ENCODE results near the gene CACNA1I.
A peak's percentile ranks its signal among the peaks of the same experiment; 100 is the strongest.

CACNA1I gene

DNA sequence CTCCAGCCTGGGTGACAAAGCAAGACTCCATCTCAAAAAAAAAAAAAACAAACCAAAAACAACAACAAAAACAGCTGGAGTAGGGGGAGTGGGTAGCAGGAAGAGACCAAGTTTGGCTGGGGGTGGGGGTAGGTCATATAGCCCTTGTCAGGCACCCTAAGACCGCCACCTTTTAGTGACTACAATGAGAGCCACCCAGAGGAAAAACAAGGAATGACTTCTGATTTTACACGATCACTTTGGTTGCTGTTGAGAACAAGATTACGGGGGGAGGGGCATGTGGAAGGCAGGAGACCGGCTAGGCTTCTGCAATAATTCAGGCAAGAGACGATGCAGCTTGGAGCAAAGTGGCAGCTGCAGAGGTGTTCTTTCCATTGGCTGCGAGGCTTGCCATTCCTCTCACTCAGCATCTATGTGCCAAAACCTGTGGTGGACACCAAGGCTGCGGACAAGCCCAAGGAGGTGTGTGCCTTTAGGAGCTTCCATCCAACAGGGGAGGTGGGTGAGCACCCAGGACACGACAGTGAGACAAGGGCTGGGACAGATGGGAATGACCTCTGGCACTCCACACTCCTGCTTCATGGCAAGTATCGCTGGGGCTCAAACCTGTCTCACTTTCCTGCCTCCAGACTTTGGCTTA is 39.7 kb upstream of the CACNA1I start (continued):
- no peak for TF ChIP-seq ZNF843 (tag by site-specific recombination; IDR thresholded peaks at IDR 0.05)
- no peak for TF ChIP-seq ZNF23 (tag by site-specific recombination; IDR thresholded peaks at IDR 0.05; ENCODE audit: borderline replicate concordance)
- no peak for TF ChIP-seq ZNF311 (tag by site-specific recombination; IDR thresholded peaks at IDR 0.05; ENCODE audit: borderline replicate concordance)
- TF ChIP-seq ZNF266 (tag by site-specific recombination; IDR thresholded peaks at IDR 0.05; ENCODE audit: low read depth), result no peak
- TF ChIP-seq ZNF221 (tag by site-specific recombination; IDR thresholded peaks at IDR 0.05; ENCODE audit: borderline replicate concordance), result no peak
- TF ChIP-seq ZNF404 (tag by site-specific recombination; IDR thresholded peaks at IDR 0.05), result no peak

DNA sequence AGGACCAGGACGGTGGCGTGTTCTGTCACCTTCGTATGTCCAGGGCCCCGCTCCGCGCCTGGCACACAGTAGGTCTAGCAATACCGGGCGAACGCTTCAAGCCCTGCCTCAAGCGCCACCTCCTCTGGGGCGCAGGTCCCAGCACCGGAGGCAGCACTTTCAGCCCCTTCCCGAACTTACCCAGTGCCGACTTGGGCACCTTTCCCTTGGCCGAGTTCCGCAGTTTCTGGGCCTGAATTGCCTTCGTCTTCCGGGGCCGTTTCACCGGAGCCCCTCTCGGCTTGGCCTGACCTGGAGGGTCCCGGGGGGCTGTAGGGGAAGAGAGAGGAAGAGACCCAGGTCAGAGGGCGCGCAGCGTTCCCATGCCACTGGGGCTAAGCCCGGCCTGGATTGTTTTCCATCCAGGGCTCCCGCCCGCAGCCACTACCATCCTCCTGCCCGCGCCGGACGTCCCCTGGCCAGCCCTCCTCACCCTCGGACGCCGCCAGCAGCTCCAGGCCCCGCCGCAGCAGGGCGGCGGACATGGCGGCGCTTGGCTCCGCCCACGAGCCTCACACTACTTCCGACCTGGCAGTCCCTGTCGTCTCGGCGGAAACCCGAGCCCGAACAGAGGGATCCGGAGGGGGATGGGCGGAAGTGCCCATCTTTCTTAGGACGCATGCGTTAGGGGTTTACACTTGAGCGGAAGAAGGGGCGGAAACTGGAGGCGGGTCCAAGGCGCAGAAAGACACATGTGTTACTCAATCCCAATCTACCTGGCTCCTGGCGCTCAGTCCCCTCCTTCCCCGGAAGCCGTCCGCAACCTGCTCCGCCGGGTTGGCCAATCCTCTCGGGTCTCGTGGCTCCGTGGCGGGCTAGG is 38.1 kb upstream of the CACNA1I start, which contains the start of gene RPS19BP1:
Gene RPS19BP1, minus strand, starts transcription at position 534 of the 859 bp plus-strand sequence. Its CDS starts 10 bp downstream, at position 524.
- H3K9me3 ChIP-seq (ENCODE audit: control insufficient read depth, insufficient read depth, low read depth, low read length), result no peaks in the 10 kb centered on the region
- peaks cover 14% of the 10 kb centered on the region for H3K4me1 ChIP-seq (ENCODE audit: control insufficient read depth, insufficient read depth, low read length)
- CTCF ChIA-PET, result interaction anchor here (0.6 to 13.7 kb wide), 9 partner anchors 10 to 763 kb away, joined by 3 to 380 read pairs (median 4); no protein-coding TSS in a partner anchor
- peak within 1 kb of the TSS; percentile 75 for H3K4me3 ChIP-seq (ENCODE audit: low read depth, low read length)
- peaks cover 11 to 42% of the 10 kb centered on the region in 2 experiments; a peak in 2 of 3 replicates for H3K36me3 ChIP-seq (ENCODE audit: control insufficient read depth in 2 of 2, insufficient read depth in 1 of 2, low read length in 2 of 2)
- POLR2A ChIA-PET, result interaction anchor here (0.6 to 5.1 kb wide), 9 partner anchors 9 to 512 kb away, joined by 3 to 113 read pairs (median 4); partner anchors contain the start of genes ATF4 and RPL3
- peak within 1 kb of the TSS; percentile 79 for H3K27ac ChIP-seq (ENCODE audit: extremely low read depth, low read depth, low read length)
- peak; percentile 92 for TF ChIP-seq ZNF366 (tag by site-specific recombination; conservative IDR thresholded peaks at IDR 0.05)
- peak; percentile 58 for TF ChIP-seq ZFHX2 (tag by site-specific recombination; conservative IDR thresholded peaks at IDR 0.05)
- 0 out of 2 replicates have a peak, but pooled peaks have one; percentile 25 for TF ChIP-seq ZSCAN16 (tag by site-specific recombination; IDR thresholded peaks at IDR 0.05)
- TF ChIP-seq ZEB2 (tag by site-specific recombination; IDR thresholded peaks at IDR 0.05), result peak; percentile 90; the same call in 1 of the 2 replicates
- peak; percentile 99 for TF ChIP-seq ZXDB (tag by site-specific recombination; IDR thresholded peaks at IDR 0.05)
- peak; percentile 37 for TF ChIP-seq ZNF629 (tag by site-specific recombination; IDR thresholded peaks at IDR 0.05)
- TF ChIP-seq IKZF3 (tag by site-specific recombination; IDR thresholded peaks at IDR 0.05), result no peak
- TF ChIP-seq ZSCAN30 (tag by site-specific recombination; IDR thresholded peaks at IDR 0.05), result 0 out of 2 replicates have a peak, but pooled peaks have one; percentile 13
- TF ChIP-seq, protein P1, sequence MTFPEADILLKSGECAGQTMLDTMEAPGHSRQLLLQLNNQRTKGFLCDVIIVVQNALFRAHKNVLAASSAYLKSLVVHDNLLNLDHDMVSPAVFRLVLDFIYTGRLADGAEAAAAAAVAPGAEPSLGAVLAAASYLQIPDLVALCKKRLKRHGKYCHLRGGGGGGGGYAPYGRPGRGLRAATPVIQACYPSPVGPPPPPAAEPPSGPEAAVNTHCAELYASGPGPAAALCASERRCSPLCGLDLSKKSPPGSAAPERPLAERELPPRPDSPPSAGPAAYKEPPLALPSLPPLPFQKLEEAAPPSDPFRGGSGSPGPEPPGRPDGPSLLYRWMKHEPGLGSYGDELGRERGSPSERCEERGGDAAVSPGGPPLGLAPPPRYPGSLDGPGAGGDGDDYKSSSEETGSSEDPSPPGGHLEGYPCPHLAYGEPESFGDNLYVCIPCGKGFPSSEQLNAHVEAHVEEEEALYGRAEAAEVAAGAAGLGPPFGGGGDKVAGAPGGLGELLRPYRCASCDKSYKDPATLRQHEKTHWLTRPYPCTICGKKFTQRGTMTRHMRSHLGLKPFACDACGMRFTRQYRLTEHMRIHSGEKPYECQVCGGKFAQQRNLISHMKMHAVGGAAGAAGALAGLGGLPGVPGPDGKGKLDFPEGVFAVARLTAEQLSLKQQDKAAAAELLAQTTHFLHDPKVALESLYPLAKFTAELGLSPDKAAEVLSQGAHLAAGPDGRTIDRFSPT (tag by site-specific recombination; IDR thresholded peaks at IDR 0.05), result peak; percentile 55; the same call in 1 of the 2 replicates
- TF ChIP-seq, protein P2, sequence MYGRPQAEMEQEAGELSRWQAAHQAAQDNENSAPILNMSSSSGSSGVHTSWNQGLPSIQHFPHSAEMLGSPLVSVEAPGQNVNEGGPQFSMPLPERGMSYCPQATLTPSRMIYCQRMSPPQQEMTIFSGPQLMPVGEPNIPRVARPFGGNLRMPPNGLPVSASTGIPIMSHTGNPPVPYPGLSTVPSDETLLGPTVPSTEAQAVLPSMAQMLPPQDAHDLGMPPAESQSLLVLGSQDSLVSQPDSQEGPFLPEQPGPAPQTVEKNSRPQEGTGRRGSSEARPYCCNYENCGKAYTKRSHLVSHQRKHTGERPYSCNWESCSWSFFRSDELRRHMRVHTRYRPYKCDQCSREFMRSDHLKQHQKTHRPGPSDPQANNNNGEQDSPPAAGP (tag by site-specific recombination; IDR thresholded peaks at IDR 0.05), result peak; percentile 48; the same call in 1 of the 2 replicates
- TF ChIP-seq ZNF561 (tag by site-specific recombination; IDR thresholded peaks at IDR 0.05; ENCODE audit: borderline replicate concordance), result peak; percentile 48; the same call in 1 of the 2 replicates
- TF ChIP-seq ZNF610 (tag by site-specific recombination; IDR thresholded peaks at IDR 0.05; ENCODE audit: borderline replicate concordance), result peak; percentile 13; the same call in 1 of the 2 replicates
- TF ChIP-seq, protein P3, sequence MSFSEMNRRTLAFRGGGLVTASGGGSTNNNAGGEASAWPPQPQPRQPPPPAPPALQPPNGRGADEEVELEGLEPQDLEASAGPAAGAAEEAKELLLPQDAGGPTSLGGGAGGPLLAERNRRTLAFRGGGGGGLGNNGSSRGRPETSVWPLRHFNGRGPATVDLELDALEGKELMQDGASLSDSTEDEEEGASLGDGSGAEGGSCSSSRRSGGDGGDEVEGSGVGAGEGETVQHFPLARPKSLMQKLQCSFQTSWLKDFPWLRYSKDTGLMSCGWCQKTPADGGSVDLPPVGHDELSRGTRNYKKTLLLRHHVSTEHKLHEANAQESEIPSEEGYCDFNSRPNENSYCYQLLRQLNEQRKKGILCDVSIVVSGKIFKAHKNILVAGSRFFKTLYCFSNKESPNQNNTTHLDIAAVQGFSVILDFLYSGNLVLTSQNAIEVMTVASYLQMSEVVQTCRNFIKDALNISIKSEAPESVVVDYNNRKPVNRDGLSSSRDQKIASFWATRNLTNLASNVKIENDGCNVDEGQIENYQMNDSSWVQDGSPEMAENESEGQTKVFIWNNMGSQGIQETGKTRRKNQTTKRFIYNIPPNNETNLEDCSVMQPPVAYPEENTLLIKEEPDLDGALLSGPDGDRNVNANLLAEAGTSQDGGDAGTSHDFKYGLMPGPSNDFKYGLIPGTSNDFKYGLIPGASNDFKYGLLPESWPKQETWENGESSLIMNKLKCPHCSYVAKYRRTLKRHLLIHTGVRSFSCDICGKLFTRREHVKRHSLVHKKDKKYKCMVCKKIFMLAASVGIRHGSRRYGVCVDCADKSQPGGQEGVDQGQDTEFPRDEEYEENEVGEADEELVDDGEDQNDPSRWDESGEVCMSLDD (tag by site-specific recombination; IDR thresholded peaks at IDR 0.05), result peak; percentile 48; the same call in 1 of the 2 replicates
- no peak for TF ChIP-seq ZNF423 (tag by site-specific recombination; IDR thresholded peaks at IDR 0.05)
- TF ChIP-seq ZSCAN23 (tag by site-specific recombination; IDR thresholded peaks at IDR 0.05), result 0 out of 2 replicates have a peak, but pooled peaks have one; percentile 42
- TF ChIP-seq ZFP69B (tag by site-specific recombination; IDR thresholded peaks at IDR 0.05), result no peak
- TF ChIP-seq ZNF580 (tag by site-specific recombination; IDR thresholded peaks at IDR 0.05), result peak; percentile 49; the same call in 1 of the 2 replicates
- TF ChIP-seq SALL2 (tag by site-specific recombination; IDR thresholded peaks at IDR 0.05; ENCODE audit: borderline replicate concordance), result no peak
- 0 out of 2 replicates have a peak, but pooled peaks have one; percentile 7 for TF ChIP-seq ZNF449 (tag by site-specific recombination; IDR thresholded peaks at IDR 0.05)
- peak; percentile 89 for TF ChIP-seq ZNF335 (tag by site-specific recombination; conservative IDR thresholded peaks at IDR 0.05)

All from HEK293 (cell line).